ENCODE measurements around the gene SAE1.
A peak's percentile ranks its signal among the peaks of the same experiment; 100 is the strongest.

SAE1 gene

DNA sequence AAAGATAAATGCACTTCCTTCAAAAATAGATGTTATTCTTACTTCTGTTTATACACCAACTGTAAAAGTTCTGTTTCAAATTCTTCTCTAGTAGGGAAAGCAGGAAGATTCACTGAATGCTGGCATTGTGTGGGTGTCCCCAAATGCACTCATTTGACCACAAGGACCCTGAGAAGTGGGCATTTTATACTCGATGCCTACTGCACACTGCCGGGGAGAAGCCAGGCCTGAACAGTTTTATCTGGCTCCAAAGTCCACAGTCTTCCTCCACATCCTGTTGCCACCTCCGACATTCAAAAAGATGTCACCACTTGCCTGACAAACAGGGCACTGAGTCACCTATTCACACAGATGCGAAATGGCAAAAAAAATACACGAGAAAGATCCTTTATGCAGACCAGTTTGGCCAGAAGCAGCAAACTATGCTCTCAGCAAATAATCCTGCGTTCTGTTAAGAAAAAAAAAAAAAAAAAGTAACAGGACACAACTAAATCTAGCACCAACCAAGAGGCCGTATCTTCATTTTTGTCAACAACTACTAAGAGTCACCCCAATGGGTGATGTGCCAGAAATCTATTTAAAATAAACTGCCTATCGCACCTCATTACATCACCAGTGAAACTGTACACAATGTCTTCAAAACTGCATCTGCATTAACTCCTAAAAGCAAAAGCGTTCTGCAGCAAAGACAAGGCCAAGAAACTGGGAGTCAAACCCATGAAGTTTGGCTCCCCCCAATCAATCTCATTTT, 23.3 kb upstream of the SAE1 start:
- no peak for DNase-seq

DNA sequence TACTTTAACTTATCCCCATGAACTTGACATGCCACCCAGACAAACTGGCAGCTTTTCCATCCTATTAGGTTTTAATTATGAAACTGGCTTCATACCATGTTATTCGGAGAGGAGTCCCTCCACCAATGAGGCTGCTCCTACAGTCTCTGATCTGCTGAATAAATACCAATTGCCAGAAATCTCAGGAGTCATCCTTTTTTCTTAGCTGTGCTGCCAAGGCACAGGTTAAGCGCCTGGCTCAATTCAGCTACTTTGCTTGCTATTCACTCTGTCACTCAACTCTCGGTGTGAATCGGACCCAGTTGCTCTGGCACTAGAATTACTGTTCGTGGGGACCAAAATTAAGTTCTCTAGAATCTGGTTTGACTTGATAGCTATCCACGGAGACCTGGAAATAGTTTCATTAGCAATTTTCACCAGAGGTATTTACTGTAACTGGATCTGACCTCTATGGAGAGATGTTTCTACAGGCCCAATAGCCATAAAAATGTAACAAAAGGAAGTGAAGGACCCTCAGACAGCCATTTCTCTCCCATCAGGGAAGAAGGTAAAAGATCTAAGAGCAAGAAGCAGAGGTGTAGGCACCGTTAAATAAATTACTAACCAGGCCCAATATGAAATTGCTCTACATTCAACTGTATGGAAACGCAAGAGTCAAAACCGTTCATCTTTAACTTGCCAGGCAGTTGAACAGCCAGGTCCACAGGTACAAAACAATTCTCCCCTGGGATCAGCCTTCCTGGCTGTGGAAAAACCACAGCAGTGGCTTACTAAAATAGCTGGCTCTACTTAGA, 22.5 kb upstream of the SAE1 start:
- peak; percentile 77 for DNase-seq

DNA sequence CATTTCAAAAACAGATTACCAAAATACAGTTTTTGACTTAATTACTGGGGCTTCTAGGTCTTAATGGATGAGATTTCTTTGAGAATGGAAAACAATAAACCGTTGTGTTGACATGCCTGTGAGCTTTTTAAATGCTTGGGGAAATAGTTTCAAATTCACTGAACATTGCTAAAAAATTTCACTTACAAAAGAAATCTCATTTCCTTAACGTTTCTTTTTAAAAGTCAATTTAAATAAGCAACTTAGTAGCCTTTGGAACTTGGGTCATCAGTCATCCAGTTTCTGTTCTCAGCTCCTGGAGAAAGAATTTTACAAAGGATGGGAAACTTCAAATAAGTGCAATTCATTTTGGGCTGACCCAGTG, 21.5 kb upstream of the SAE1 start:
- no peak for DNase-seq

DNA sequence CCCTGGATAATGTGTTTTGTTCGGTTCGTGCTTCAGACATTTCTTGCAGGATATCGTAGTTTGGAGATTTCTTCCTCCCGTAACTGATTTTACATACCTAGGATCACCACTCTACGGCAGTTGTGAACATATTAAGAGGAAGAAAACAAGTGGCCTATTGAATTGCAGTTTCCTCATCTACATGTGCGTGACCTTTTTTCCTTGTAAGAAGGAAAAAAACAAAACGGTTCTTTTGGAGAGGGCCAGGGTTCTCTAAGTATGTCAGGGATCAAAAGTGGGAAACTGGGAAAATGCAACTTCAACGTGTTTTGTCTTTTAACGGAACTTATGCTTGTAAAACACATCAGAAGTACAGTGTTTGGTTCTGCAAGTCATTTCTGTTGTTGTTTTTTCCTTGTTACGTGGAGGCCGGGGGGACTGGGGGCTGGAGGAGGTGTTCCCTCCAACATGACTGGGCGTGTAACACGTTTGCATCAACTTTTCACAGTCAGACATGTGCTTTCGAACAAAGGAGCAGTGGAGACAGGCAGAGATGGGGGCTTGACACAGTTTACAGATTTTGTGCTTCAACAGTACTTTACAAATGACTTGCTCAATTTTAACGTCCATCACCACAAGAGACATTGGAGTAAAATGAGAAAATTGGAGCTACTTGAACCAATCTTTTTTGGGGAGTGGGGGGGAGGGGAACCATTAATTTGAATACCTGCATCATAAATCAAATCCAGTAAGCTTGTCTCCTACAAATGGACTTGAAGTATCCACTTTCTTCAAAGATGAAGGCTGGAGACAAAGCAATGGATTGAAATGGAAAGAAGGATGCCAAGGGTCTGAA, 20.9 kb upstream of the SAE1 start:
- peak; percentile 12 for DNase-seq

DNA sequence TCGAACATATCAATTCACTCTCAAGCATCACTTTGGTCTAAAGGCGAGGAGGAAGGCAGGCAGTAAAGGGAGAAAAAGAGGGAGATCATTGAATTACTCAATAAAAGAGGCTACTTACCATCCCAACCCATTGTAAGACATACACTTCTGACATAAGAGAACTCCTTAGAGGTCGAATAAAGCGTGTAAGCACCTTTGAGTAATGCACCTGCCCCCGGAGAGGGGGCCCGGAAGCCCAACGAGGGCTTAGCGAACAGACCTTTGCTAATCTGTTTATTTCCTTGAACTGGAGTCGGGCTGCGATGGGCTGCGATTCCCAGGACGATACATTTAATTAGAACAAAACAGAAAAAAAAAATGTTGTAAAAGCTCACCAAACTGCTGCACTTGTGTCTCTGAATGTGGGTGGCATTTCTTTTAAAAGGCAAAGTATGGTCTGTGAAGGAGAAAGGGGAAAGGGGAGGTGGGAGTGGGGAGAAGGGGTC, 20.1 kb upstream of the SAE1 start:
- no peak for DNase-seq

DNA sequence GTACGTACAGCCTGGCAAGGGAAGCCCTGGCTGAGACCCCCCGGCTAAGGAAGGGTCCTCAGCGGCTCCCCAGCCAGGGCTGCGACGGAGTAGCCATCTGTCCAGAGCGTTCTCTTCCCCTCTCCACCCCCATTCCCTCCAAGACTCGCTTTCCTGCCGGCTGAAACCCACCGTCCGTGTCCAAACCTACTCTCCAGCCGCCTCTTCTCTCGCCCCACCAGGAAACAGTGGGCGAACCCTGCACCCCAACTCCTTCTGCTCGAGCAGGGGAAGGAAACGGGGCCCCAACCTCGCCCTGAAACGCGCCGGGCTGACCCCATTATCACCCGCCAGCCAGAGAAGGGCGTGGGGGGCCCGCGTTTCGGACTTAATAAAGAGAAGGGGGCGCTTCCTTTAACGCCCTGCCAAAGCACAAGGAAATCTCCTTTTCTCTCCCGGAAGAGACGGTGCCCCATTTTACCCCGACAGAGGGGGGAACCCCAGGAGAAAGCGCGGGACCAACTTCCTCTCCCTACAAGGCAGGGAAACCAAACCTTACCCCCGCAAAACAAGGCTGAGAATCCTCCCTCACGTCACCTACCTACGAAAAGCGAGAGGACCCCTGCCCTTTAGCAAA, 19.5 kb upstream of the SAE1 start:
- DNase-seq: no peak

DNA sequence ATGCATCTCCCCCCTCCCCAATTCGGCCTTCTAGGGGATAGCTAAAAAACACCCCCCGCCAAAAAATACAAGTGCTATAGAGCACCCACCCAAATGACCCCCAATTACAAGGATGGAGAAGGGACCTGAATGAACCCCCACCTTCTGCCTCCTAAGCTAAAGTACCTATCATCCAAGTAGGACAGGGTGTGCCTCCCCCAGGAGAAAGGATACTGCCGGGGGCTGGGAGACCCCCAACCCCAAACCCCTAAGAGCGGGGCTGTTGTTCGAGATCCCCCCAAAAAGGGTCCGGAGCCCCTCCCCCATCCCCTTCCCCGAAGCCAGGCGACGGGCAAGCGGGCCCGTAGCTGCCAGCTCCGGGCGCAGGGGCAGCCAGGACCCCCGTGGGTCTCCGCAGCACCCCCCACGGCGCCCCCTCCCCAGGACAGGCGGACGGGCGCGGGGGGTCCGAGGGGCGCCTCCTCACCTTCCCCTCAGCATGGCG, 18.9 kb upstream of the SAE1 start:
- DNase-seq: no peak

DNA sequence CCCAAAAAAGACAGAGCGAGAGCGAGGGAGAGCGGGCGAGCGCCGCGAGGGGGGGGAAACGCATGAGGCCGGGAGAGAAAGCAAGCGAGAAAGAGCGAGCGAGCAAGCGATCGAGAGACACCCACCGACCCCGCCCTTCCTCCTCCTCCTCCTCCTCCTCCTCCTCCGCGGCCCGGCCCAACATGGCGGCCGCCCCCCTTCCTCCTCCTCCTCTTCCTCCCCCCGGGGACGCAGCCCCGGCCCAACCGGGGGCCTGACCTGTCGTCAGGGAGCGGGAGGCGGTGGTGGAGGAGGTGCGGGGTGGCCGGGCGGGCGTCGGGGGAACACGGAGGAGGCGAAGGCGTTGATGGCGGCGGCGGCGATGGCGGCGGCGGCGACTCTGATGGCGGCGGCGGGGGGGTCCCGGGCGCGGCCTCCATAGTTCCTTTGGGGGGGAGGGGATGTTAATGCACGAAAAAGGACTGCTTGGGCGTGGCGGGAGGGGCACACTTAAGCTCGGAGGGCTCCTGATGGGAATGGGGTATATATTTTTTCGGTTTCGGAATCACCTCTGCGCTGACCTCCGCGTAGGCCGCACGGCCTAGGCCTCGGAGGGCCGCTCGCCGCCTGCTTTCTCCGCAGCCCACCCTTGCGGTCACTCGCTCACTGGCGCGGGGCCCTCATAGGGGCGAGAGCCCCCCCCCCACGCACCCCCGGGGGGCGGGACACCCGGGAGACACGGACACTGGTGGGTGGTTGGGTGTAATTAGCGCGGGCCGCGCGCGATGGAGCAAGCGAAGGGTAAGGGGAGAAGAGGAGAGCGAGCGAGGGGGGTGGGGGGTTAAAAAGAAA, 18.3 kb upstream of the SAE1 start:
- DNase-seq: peak; percentile 70

DNA sequence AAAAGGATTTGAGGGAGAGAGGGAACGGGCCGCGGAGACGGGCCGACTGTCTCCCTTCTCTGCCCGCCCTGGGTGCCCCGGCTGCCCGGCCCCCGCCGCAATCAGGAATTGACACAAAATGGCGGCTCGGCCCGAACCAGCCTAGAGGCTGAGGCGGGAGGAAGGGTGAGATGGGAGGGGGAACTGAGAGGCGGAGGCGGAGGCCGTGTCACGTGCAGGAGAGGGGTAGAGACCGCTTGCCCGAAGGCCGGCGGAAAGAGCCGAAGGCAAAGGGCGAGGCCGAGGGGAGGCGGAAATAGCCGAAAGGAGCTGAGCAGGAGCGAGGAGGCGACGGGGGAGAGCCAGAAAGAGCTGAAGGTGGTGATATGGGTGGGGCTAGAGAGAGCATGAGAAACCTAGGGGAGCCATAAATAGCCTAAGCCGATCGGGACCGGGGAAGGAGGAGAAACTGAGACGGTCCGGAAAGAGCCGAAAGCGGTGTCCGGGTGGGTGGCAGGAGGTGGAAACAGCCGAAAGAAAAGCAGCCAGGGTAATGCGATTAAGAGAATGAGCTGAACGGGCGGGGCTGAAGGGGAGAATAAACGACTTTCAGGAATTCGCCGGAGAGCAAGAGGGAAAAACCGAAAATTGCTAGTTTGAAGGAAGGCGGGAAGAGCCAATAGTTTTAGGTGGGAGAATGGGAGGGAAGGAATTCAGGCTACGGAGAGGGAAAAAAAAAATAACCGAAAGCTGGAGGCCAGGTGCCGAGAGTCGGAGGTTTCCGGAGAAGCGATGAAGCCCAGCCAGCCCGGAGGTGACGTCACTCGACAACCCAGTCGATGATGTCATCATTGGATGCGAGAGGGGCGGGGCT, 17.4 kb upstream of the SAE1 start, which contains the start of gene ZC3H4:
TSS of gene ZC3H4 (minus strand) at position 780 of the 853 bp plus-strand sequence. CDS start 1,192 bp downstream, outside the sequence.
- DNase-seq: peak; percentile 99

DNA sequence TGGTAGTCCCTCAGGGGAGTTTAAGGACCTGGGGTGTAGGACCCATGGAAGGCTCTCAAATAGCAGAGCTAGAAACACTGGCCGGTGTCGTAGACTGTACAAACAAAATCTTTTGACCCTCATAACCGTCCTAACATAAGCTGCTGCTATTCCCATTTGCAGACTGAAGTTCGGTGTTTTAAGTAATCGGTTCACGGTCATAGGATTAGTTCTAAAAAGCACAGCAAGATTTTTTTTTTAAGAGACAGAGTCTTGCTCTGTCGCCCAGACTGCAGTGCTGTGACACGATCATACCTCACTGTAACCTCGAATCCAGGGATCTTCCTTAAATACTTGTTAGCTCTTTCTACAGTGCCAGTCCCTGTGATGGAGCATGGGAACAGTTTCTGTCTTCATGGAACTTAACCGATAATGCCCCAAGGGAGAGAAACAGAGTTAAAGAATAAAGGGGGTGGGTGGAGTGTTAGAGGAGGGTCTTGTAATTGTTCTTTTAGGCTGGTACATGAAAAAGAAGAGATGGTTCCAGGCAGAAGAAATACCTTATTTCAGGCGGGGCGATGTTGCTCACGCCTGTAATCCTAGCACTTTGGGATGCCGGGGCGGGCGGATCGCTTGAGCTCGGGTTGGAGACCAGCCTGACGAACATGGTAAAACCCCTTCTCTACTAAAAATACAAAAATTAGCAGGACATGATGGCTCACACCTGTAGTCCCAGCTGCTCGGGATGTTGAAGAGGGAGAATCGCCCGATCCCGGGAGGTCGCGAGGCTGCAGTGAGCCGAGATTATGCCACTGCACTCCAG, 16.6 kb upstream of the SAE1 start:
- DNase-seq: no peak

DNA sequence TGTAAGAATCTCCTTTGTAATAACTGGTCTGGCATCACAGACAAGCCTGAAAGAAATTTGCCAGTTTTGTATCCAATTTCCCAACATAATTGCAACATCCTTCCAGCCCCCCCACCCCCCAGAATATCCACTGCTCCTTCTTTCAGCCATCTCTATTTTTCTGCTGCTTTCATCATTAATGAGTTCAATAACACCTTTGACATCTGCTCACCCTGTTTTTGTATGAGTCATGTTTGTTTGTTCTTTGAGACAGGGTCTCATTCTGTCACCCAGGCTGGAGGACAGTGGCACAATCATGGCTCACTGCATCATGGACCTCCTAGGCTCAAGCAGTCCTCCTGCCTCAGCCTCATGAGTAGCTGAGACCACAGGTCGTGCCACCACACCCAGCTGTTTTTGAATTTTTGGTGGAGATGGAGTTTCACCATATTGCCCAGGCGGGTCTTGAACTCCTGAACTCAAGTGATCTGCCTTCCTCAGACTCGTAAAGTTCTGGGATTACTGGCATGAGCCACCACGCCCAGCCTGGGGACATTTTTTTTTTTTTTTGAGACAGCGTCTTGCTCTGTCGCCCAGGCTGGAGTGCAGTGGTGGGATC, 10.1 kb upstream of the SAE1 start:
- no peak for DNase-seq

DNA sequence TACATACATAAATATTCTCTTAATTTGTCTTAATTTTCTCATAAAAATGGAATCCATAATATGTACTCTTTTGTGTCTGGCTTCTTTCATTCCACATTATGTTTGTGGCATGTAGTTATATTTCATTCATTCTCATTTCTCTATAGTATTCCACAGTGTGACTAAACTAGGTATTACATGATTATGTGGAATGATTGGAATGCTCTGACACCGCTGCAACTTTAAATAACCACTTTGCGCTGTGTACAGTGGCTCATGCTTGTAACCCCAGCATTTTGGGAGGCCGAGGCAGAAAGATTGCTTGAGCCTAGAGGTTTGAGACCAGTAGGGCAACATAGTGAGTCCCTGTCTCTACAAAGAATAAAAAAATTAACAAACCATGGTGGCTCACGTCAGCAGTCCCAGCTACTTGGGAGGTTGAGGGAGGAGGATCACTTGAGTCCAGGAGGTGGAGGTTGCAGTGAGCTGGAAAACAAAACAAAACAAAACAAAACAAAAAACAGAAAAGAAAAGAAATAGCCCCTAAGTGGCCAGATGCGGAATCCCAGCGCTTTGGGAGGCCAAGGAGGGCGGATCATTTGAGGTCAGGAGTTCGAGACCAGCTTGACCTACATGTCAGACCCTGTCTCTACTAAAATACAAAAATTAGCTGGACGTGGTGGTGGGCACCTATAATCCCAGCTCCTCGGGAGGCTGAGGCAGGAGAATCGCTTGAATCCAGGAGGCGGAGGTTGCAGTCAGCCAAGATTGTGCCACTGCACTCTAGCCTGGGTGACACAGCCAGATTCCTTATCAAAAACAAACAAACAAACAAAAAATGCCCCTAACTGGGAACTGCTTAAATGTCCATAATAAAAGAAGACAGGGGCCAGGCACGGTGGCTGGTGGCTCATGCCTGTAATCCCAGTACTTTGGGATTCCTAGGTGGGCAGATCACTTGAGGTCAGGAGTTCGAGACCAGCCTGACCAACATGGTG, 8.0 kb upstream of the SAE1 start:
- DNase-seq: no peak

DNA sequence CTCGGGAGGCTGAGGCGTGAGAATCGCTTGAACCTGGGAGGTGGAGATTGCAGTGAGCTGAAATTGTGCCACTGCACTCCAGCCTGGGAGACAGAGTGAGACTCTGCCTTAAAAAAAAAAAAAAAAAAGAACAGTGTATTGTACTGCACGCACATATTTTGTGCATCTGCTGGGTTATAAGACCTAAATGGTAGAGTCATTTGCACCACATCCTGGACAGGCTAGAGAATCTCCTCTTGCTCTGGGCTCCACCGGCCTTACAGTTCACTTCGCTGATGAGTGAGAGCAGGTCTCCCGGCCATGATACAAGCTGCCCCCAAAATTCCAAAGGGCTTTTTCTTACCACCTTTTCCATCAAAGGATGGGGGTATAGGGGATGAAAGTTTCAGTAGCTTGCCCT, 7.2 kb upstream of the SAE1 start:
- DNase-seq: no peak

DNA sequence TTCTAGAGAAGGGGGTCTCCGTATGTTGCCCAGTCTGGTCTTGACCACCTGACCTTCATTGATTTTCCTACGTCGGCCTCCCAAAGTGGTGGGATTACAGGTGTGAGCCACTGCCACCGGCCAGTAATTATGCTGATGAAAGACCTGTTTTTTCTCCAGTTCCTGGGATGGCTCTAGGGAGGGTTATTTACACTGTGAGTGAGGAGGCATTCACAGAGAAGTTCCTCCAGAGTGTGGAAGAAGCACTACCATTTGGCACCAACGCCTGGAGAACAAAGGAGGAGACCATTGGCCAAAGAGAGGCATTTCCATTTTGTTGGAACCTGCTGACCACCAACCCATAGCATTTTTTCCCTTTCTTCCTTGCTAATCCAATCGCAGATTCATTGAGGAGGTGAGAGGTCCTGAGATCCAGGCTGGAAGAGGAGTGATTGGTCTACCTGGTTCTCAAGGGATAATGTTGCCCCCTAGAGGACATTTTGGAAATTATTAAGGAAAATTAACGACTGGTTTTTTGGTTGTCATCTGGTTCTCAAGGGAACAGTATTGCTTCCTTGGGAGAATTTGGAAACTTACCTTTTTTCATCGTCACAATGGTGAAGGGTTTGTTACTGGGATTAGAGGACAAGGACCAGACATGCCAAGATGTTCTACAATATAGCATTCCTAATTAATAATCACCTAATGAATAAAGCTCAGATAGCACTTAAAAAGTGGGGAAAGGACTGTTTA, 5.5 kb upstream of the SAE1 start:
- peak; percentile 59 for DNase-seq

DNA sequence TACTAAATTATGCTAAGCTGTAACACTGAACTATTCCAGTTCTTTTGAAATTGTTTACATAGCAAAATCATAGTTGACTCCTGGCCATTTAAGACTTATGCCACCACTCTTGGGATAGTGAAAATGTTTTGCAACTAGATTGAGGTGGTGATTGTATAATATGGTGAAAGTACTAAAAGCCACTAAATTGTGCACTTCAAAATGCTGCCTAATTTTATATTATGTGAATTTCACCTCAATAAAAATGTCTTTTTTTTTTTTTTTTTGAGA, 5.0 kb upstream of the SAE1 start:
- no peak for DNase-seq

DNA sequence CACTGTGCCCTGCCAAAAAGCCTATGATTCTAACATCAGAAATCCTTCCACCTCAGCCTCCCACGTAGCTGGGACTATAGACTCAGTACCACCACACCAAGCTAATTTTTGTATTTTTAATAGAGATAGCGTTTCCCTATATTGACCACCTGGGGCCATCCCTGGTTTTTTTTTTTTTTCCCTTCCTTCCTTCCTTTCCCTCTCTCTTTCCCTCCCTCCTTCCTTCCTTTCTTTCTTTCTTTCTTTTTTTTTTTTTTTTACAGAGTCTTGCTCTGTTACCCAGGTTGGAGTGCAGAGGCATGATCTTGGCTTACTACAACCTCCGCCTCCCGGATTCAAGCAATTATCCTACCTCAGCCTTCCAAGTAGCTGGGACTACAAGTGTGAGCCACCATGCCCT, 1.1 kb upstream of the SAE1 start:
- DNase-seq: no peak

DNA sequence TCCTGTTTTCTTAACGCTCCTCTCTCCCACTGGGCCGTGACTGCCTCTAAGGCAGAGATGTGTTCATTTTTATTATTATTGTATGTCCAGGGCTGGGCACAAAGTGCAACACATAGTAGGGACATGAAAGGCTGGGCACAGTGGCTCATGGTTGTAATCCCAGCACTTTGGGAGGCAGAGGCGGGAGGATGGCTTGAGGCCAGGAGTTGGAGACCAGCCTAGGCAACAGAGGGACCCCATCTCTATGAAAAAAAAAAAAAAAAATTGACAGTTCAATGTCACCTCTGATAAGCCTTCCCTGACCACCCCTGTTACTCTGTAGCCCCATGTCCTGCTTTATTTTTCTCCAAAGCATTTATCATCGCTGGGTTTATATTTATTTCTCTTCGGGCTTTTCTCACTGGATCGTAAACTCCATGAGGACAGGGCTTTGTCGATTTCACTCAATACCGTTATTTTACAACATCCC, 481 bp upstream of the SAE1 start:
- DNase-seq: no peak
